WTC11 (cell line): ENCODE results near the gene PEX1. TPM values are rescaled to one million over a fixed set of nuclear protein-coding genes. Genes with fewer than 3 reads are reported as not detected.

Source experiments
- ATAC-seq: fragments of 200-7000 bp; cut with Tn5 transposase; 2 replicates; pipeline ENCODE4 v1.10.0; 2021; ENCODE audit warnings: mild to moderate bottlenecking, moderate library complexity
- CTCF ChIA-PET: fragments of 300-600 bp; sonication (Branson Sonifier 250); formaldehyde crosslinking; loops from one replicate; lab custom pipeline; 2021; ENCODE audit warnings: antibody characterized with exemption; lab: Charles Lee
- POLR2A ChIA-PET: fragments of 350-600 bp; sonication (Branson Sonifier 250); formaldehyde crosslinking; loops from one replicate; lab custom pipeline; 2021; ENCODE audit warnings: antibody characterized with exemption; lab: Charles Lee
- DNase-seq: peaks from one replicate; pipeline ENCODE4 v3.0.0; 2021; ENCODE audit warnings: low spot score
- H3K27ac Mint-ChIP-seq: 2 replicates; pipeline ENCODE4 v1.8.0; 2021; ENCODE audit warnings: mixed read lengths
- H3K27me3 Mint-ChIP-seq: 2 replicates; pipeline ENCODE4 v1.8.0; 2021; ENCODE audit warnings: low read depth, mild to moderate bottlenecking, moderate library complexity, mixed read lengths
- H3K36me3 Mint-ChIP-seq: 2 replicates; pipeline ENCODE4 v1.8.0; 2021; ENCODE audit warnings: mixed read lengths
- H3K4me1 Mint-ChIP-seq: 2 replicates; pipeline ENCODE4 v1.8.0; 2022; ENCODE audit warnings: mixed read lengths
- H3K4me3 Mint-ChIP-seq: 2 replicates; pipeline ENCODE4 v1.8.0; 2021; ENCODE audit warnings: mild to moderate bottlenecking, moderate library complexity, mixed read lengths
- H3K9me3 Mint-ChIP-seq: 2 replicates; pipeline ENCODE4 v1.8.0; 2021; ENCODE audit warnings: mixed read lengths
- AFF4 ChIP-seq: sonication (generic); formaldehyde crosslinking; IDR thresholded peaks from 2 replicates; pipeline ENCODE4 v1.8.1; 2023; ENCODE audit warnings: mild to moderate bottlenecking, missing genetic modification reagents, borderline replicate concordance
- ATF2 ChIP-seq: sonication (generic); formaldehyde crosslinking; IDR thresholded peaks from 2 replicates; pipeline ENCODE4 v1.8.1; 2022; ENCODE audit warnings: low read depth, missing genetic modification reagents, borderline replicate concordance
- CREB1 ChIP-seq: sonication (generic); formaldehyde crosslinking; IDR thresholded peaks from 2 replicates; pipeline ENCODE4 v1.8.0; 2023; ENCODE audit warnings: mild to moderate bottlenecking, missing genetic modification reagents
- E2F1 ChIP-seq: sonication (generic); formaldehyde crosslinking; IDR thresholded peaks from 2 replicates; pipeline ENCODE4 v1.8.0; 2022; ENCODE audit warnings: mild to moderate bottlenecking, missing genetic modification reagents
- E2F4 ChIP-seq: sonication (generic); formaldehyde crosslinking; IDR thresholded peaks from 2 replicates; pipeline ENCODE4 v1.8.1; 2022; ENCODE audit warnings: low read depth, mild to moderate bottlenecking, moderate library complexity, missing genetic modification reagents, borderline replicate concordance
- E2F5 ChIP-seq: sonication (generic); formaldehyde crosslinking; IDR thresholded peaks from 2 replicates; pipeline ENCODE4 v1.8.1; 2022; ENCODE audit warnings: mild to moderate bottlenecking, moderate library complexity, missing genetic modification reagents
- EMX1 ChIP-seq: fragments of 250-450 bp; sonication (Bioruptor Pico); IDR thresholded peaks from 2 replicates; pipeline ENCODE4 v1.8.0; 2021; ENCODE audit warnings: mild to moderate bottlenecking
- GABPB1 ChIP-seq: sonication (generic); formaldehyde crosslinking; IDR thresholded peaks from 2 replicates; pipeline ENCODE4 v1.8.1; 2023; ENCODE audit warnings: mild to moderate bottlenecking, missing genetic modification reagents
- GRHL2 ChIP-seq: fragments of 250-450 bp; sonication (Bioruptor Pico); IDR thresholded peaks from 2 replicates; pipeline ENCODE4 v1.8.0; 2022; ENCODE audit warnings: mild to moderate bottlenecking, moderate library complexity; ENCODE audit not compliant: insufficient replicate concordance, severe bottlenecking
- HMGXB4 ChIP-seq: sonication (generic); formaldehyde crosslinking; IDR thresholded peaks from 2 replicates; pipeline ENCODE4 v1.8.1; 2023; ENCODE audit warnings: mild to moderate bottlenecking, moderate library complexity, missing genetic modification reagents
- JAZF1 ChIP-seq: fragments of 250-450 bp; sonication (Bioruptor Pico); IDR thresholded peaks from 2 replicates; pipeline ENCODE4 v1.9.0; 2021; ENCODE audit warnings: moderate library complexity, mild to moderate bottlenecking, inconsistent platforms
- JUN ChIP-seq: sonication (generic); formaldehyde crosslinking; IDR thresholded peaks from 2 replicates; pipeline ENCODE4 v1.8.0; 2023; ENCODE audit warnings: mild to moderate bottlenecking, missing genetic modification reagents
- KAT7 ChIP-seq: sonication (generic); formaldehyde crosslinking; IDR thresholded peaks from 2 replicates; pipeline ENCODE4 v1.8.1; 2023; ENCODE audit warnings: missing genetic modification reagents, mild to moderate bottlenecking, borderline replicate concordance
- NFATC4 ChIP-seq: fragments of 250-450 bp; sonication (Bioruptor Pico); IDR thresholded peaks from 2 replicates; pipeline ENCODE4 v1.9.0; 2021; ENCODE audit warnings: mild to moderate bottlenecking
- NR1H2 ChIP-seq: sonication (generic); formaldehyde crosslinking; IDR thresholded peaks from 2 replicates; pipeline ENCODE4 v1.9.0; 2021; ENCODE audit warnings: mild to moderate bottlenecking, moderate library complexity, missing genetic modification reagents
- OVOL2 ChIP-seq: fragments of 250-450 bp; sonication (Bioruptor Pico); IDR thresholded peaks from 2 replicates; pipeline ENCODE4 v1.9.0; 2021; ENCODE audit warnings: mild to moderate bottlenecking, borderline replicate concordance
- SMAD3 ChIP-seq: sonication (generic); formaldehyde crosslinking; IDR thresholded peaks from 2 replicates; pipeline ENCODE4 v1.8.0; 2022; ENCODE audit warnings: missing genetic modification reagents, mild to moderate bottlenecking, borderline replicate concordance
- SMAD4 ChIP-seq: sonication (generic); formaldehyde crosslinking; IDR thresholded peaks from 2 replicates; pipeline ENCODE4 v1.8.0; 2022; ENCODE audit warnings: mild to moderate bottlenecking, missing genetic modification reagents
- SOX15 ChIP-seq: fragments of 250-450 bp; sonication (Bioruptor Pico); IDR thresholded peaks from 2 replicates; pipeline ENCODE4 v1.9.0; 2021; ENCODE audit warnings: mild to moderate bottlenecking
- TEAD4 ChIP-seq: sonication (generic); formaldehyde crosslinking; IDR thresholded peaks from 2 replicates; pipeline ENCODE4 v1.8.0; 2022; ENCODE audit warnings: mild to moderate bottlenecking, missing genetic modification reagents
- TP53 ChIP-seq: sonication (generic); formaldehyde crosslinking; IDR thresholded peaks from 2 replicates; pipeline ENCODE4 v1.8.1; 2023; ENCODE audit warnings: mild to moderate bottlenecking, missing genetic modification reagents
- ZMAT4 ChIP-seq: fragments of 250-450 bp; sonication (Bioruptor Pico); IDR thresholded peaks from 2 replicates; pipeline ENCODE4 v1.9.0; 2021; ENCODE audit warnings: mild to moderate bottlenecking
- ZNF121 ChIP-seq: sonication (generic); formaldehyde crosslinking; IDR thresholded peaks from 2 replicates; pipeline ENCODE4 v1.8.0; 2023; ENCODE audit warnings: missing genetic modification reagents
- ZNF512 ChIP-seq: sonication (generic); formaldehyde crosslinking; IDR thresholded peaks from 2 replicates; pipeline ENCODE4 v1.8.1; 2022; ENCODE audit warnings: missing genetic modification reagents, borderline replicate concordance
- total RNA-seq: library from RNA; stranded (reverse); gene quantifications from 3 replicates; pipeline ENCODE4 v1.2.3, GENCODE V29; 2021

Gene PEX1
- total RNA-seq, 1 experiment from 2014 or later: 24.9 TPM

- ATAC-seq (no peak), DNase-seq (no peak)
- no peaks in the 10 kb centered on the region for H3K4me1 Mint-ChIP-seq
- TF ChIP-seq SOX15 (no peak), OVOL2 (CRISPR knock-in tag) (no peak), KAT7 (no peak), JAZF1 (CRISPR knock-in tag) (no peak), ZNF512 (no peak), ZNF121 (no peak), E2F5 (CRISPR knock-in tag) (no peak), NFATC4 (CRISPR knock-in tag) (no peak), JUN (CRISPR knock-in tag) (no peak), E2F1 (CRISPR knock-in tag) (no peak), EMX1 (CRISPR knock-in tag) (no peak), E2F4 (CRISPR knock-in tag) (no peak), GRHL2 (no peak), GABPB1 (CRISPR knock-in tag) (no peak), CREB1 (CRISPR knock-in tag) (no peak)
- ChIA-PET CTCF (interaction anchor here (0.7 kb wide), 1 partner anchor 37 kb away, joined by 3 read pairs; no protein-coding TSS in a partner anchor), POLR2A (no interaction called here)
- peaks cover 31% of the 10 kb centered on the region for H3K36me3 Mint-ChIP-seq
- no peak overlapping the region for H3K4me3 Mint-ChIP-seq
- no peaks in the 10 kb centered on the region for H3K27me3 Mint-ChIP-seq
- H3K27ac Mint-ChIP-seq: no peak overlapping the region
- H3K9me3 Mint-ChIP-seq: no peaks in the 10 kb centered on the region
Observed at GRCh38 chr7:92498557-92498956, 29.8 kb downstream of the PEX1 start.

GRCh38 chr7:92496876-92497275 lies 31.4 kb downstream of the PEX1 start:
- no peak for ATAC-seq
- POLR2A ChIA-PET: no interaction called here
- TF ChIP-seq HMGXB4 (CRISPR knock-in tag): no peak
- TF ChIP-seq ZNF121: no peak
- no peak for TF ChIP-seq TP53
- TF ChIP-seq TEAD4 (CRISPR knock-in tag): no peak
- no peak for TF ChIP-seq NR1H2 (CRISPR knock-in tag)
- TF ChIP-seq SMAD4 (CRISPR knock-in tag): no peak
- TF ChIP-seq AFF4 (CRISPR knock-in tag): no peak
- TF ChIP-seq ATF2 (CRISPR knock-in tag): no peak
- TF ChIP-seq ZMAT4 (CRISPR knock-in tag): no peak
- TF ChIP-seq CREB1 (CRISPR knock-in tag): no peak
- TF ChIP-seq SMAD3 (CRISPR knock-in tag): no peak

More at GRCh38 chr7:92496876-92497275, 31.4 kb downstream of the PEX1 start:
- Mint-ChIP-seq H3K4me1 (no peaks in the 10 kb centered on the region), H3K4me3 (no peak overlapping the region), H3K36me3 (peaks cover 38% of the 10 kb centered on the region), H3K9me3 (no peaks in the 10 kb centered on the region), H3K27me3 (no peaks in the 10 kb centered on the region), H3K27ac (peak overlapping the region; percentile 0; the same call in 1 of the 2 replicates)
- CTCF ChIA-PET: no interaction called here
- DNase-seq: no peak
